Liver (tissue), 9 donors: ENCODE results near the gene SLFN12. TPM values are rescaled to one million over a fixed set of nuclear protein-coding genes. Genes with fewer than 3 reads are reported as not detected.

Experiments
- DNase-seq: peaks from one replicate; pipeline ENCODE4 v3.0.0-alpha.2; 2017; ENCODE audit warnings: low spot score
- H3K27ac ChIP-seq, 2 donors: one replicate each; pipeline ENCODE4 v1.7.0; 2013; ENCODE audit warnings: inconsistent platforms in 2 of 2, low read length in 2 of 2, control low read depth in 1 of 2, low read depth in 1 of 2, mild to moderate bottlenecking in 1 of 2
- H3K27me3 ChIP-seq, 4 donors: one replicate each; pipeline versions ENCODE4 v1.6.1 to v1.7.0; 2013; ENCODE audit warnings: low read length in 3 of 4, inconsistent platforms in 1 of 4, mild to moderate bottlenecking in 1 of 4, moderate library complexity in 1 of 4; ENCODE audit not compliant: control insufficient read depth in 4 of 4, insufficient read depth in 4 of 4
- H3K36me3 ChIP-seq, 4 donors: one replicate each; pipeline versions ENCODE4 v1.6.1 to v1.7.0; 2013; ENCODE audit warnings: low read length in 3 of 4, mild to moderate bottlenecking in 3 of 4, low read depth in 1 of 4, moderate library complexity in 1 of 4; ENCODE audit not compliant: control insufficient read depth in 4 of 4, insufficient read depth in 3 of 4
- H3K4me1 ChIP-seq, 4 donors: one replicate each; pipeline versions ENCODE4 v1.6.1 to v1.7.0; 2013; ENCODE audit warnings: low read length in 3 of 4, mild to moderate bottlenecking in 3 of 4, moderate library complexity in 1 of 4; ENCODE audit not compliant: control insufficient read depth in 4 of 4, insufficient read depth in 4 of 4
- H3K4me3 ChIP-seq, 3 donors: one replicate each; pipeline versions ENCODE4 v1.6.1 to v1.7.0; 2013; ENCODE audit warnings: low read length in 3 of 3, control low read depth in 1 of 3, low read depth in 1 of 3, mild to moderate bottlenecking in 1 of 3
- H3K9ac ChIP-seq, 2 donors: one replicate each; pipeline ENCODE4 v1.7.0; 2013; ENCODE audit warnings: low read length in 2 of 2, mild to moderate bottlenecking in 2 of 2, moderate library complexity in 2 of 2, control low read depth in 1 of 2, low read depth in 1 of 2
- H3K9me3 ChIP-seq, 4 donors: one replicate each; pipeline versions ENCODE4 v1.6.1 to v1.7.0; 2013; ENCODE audit warnings: low read length in 3 of 4; ENCODE audit not compliant: control insufficient read depth in 4 of 4
- ATF3 ChIP-seq: IDR thresholded peaks from 2 replicates; pipeline ENCODE4 v1.6.1; 2016; ENCODE audit warnings: antibody characterized with exemption
- CTCF ChIP-seq: fragments of 150-350 bp; IDR thresholded peaks from 2 replicates; pipeline ENCODE4 v1.5.1; 2017; ENCODE audit warnings: improper control_type of control experiment, low read depth, low read length; ENCODE audit not compliant: missing input control
- EGR1 ChIP-seq, 2 donors: IDR thresholded peaks; 2 replicates each; pipeline ENCODE4 v1.6.1; 2016 to 2018; ENCODE audit warnings: antibody characterized with exemption in 2 of 2, low read depth in 2 of 2
- FOXA2 ChIP-seq: IDR thresholded peaks from 2 replicates; pipeline ENCODE4 v1.6.1; 2016; ENCODE audit warnings: antibody characterized with exemption
- GABPA ChIP-seq, 2 donors: IDR thresholded peaks in 1 of 2; conservative IDR thresholded peaks in 1 of 2; 2 replicates each; pipeline ENCODE4 v1.6.1; 2016; ENCODE audit warnings: antibody characterized with exemption in 2 of 2, mild to moderate bottlenecking in 1 of 2, moderate library complexity in 1 of 2
- HNF4G ChIP-seq: IDR thresholded peaks from 2 replicates; pipeline ENCODE4 v1.6.1; 2016; ENCODE audit warnings: antibody characterized with exemption
- JUND ChIP-seq, 2 donors: IDR thresholded peaks; 2 replicates each; pipeline ENCODE4 v1.6.1; 2016; ENCODE audit warnings: antibody characterized with exemption in 2 of 2
- NR2F2 ChIP-seq: IDR thresholded peaks from 2 replicates; pipeline ENCODE4 v1.6.1; 2016; ENCODE audit warnings: antibody characterized with exemption
- RAD21 ChIP-seq, 2 donors: IDR thresholded peaks; 2 replicates each; pipeline ENCODE4 v1.6.1; 2016; ENCODE audit warnings: antibody characterized with exemption in 2 of 2, mild to moderate bottlenecking in 2 of 2
- REST ChIP-seq: IDR thresholded peaks from 2 replicates; pipeline ENCODE4 v1.6.1; 2016; ENCODE audit warnings: antibody characterized with exemption, mild to moderate bottlenecking
- RXRA ChIP-seq, 2 donors: IDR thresholded peaks; 2 replicates each; pipeline ENCODE4 v1.6.1; 2017 to 2018; ENCODE audit warnings: antibody characterized with exemption in 2 of 2, mild to moderate bottlenecking in 1 of 2
- SP1 ChIP-seq: IDR thresholded peaks from 2 replicates; pipeline ENCODE4 v1.6.1; 2018; ENCODE audit warnings: antibody characterized with exemption, mild to moderate bottlenecking
- YY1 ChIP-seq: IDR thresholded peaks from 2 replicates; pipeline ENCODE4 v1.6.1; 2016; ENCODE audit warnings: antibody characterized with exemption, mild to moderate bottlenecking
- ZBTB33 ChIP-seq: IDR thresholded peaks from 2 replicates; pipeline ENCODE4 v1.6.1; 2016; ENCODE audit warnings: antibody characterized with exemption
- WGBS: extraction: QIAGEN DNeasy Blood & Tissue Kit; methylation state at CpG from one replicate; pipeline ENCODE4 v1.1.7; 2013; 5-methylcytosine and 5-hydroxymethylcytosine counted together
- polyA plus RNA-seq, 2 donors: library from polyadenylated mRNA; stranded (reverse) in 1 of 2; unstranded in 1 of 2; fragments of 200-250 nt in 1 of 2; fragments of >200 nt in 1 of 2; fragmentation: Nextera tagmentation in 1 of 2; extraction: Ambion mirVana in 1 of 2; gene quantifications; one replicate each; pipeline versions ENCODE4 v1.2.1 to v1.2.3, GENCODE V29; 2013 to 2015
- total RNA-seq, 2 donors: library from RNA; depleted of rRNA; stranded (reverse); fragments of >200 nt; gene quantifications; one replicate each; pipeline ENCODE4 v1.2.3, GENCODE V29; 2014
- donor health status: healthy.
- donor health status: healthy.
- donor health status: healthy.
- donor health status: healthy.
- donor health status: healthy.

SLFN12 gene
- total and polyA plus RNA-seq, 4 donors: 0.91 to 5.0 (median 2.2) TPM

- H3K9me3 ChIP-seq: no peaks in the 10 kb centered on the region
- DNase-seq: no peak
- peak overlapping the region; percentile 51 to 70 (median 61) for H3K4me3 ChIP-seq
- 16% methylated on average over 19 of the region's 19 CpGs for WGBS
- TF ChIP-seq YY1: peak; percentile 16
- TF ChIP-seq HNF4G: no peak
- peak; percentile 14 for TF ChIP-seq SP1
- TF ChIP-seq JUND (IDR thresholded peaks at IDR 0.05): peak; percentile 96 to 99
- peak; percentile 21 for TF ChIP-seq ATF3
- no peak for TF ChIP-seq EGR1 (IDR thresholded peaks at IDR 0.05; ENCODE audit: low read depth in 2 of 2)
- TF ChIP-seq FOXA2: no peak
- peak in 1 of 2 donors; percentile 3 for TF ChIP-seq RAD21 (IDR thresholded peaks at IDR 0.05)
- peaks cover 0 to 15% (median 6%) of the 10 kb centered on the region in 4 donors for H3K4me1 ChIP-seq
- H3K27ac ChIP-seq: peak overlapping the region; percentile 73 to 85
- H3K27me3 ChIP-seq: no peaks in the 10 kb centered on the region
- H3K36me3 ChIP-seq: no peaks in the 10 kb centered on the region
- H3K9ac ChIP-seq: no peak overlapping the region
Measured at GRCh38 chr17:35433075-35433894, 985 bp upstream of the SLFN12 start.

- H3K9ac ChIP-seq: no peak overlapping the region
- H3K9me3 ChIP-seq: no peaks in the 10 kb centered on the region
- TF ChIP-seq RXRA (IDR thresholded peaks at IDR 0.05) (no peak), ZBTB33 (no peak), NR2F2 (no peak), REST (no peak), HNF4G (no peak), CTCF (no peak), GABPA (IDR thresholded peaks at IDR 0.05 in 1 of 2, conservative IDR thresholded peaks at IDR 0.05 in 1 of 2) (no peak)
- peaks cover 0 to 15% (median 6%) of the 10 kb centered on the region in 4 donors for H3K4me1 ChIP-seq
- H3K27ac ChIP-seq: no peak overlapping the region
- H3K36me3 ChIP-seq: no peaks in the 10 kb centered on the region
- 87% methylated on average over 2 of the region's 2 CpGs for WGBS
- no peak overlapping the region for H3K4me3 ChIP-seq
- DNase-seq: no peak
- H3K27me3 ChIP-seq: no peaks in the 10 kb centered on the region
Measured at GRCh38 chr17:35429702-35430101, 2.6 kb downstream of the SLFN12 start.
